ENCODE data around the gene CDH12.
"Not testable (repeated sequence)": the region's sequence is repeated elsewhere in the genome, so short reads cannot be mapped to it uniquely, and the experiment has no call there.

Gene CDH12

DNA sequence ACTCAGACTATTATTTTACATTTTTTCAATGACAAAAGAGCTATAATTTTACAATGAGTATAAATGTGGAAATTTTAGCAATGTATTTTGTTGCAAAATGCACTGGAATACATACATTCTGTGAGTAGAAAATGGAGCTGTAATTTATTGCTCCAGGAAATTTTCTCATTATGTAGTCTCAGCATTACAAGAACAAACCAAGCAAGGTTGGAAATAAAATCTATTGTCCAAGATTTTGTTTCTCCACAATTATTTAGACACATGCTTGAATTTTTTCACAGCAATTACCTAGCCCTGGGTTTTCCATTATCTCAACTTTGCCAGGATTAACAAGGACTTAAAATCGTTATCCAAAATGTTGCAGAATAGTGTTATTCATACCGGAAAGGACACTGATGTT, 820.1 kb downstream of the CDH12 start:
- no peak for ATAC-seq
- TF ChIP-seq, protein P1, sequence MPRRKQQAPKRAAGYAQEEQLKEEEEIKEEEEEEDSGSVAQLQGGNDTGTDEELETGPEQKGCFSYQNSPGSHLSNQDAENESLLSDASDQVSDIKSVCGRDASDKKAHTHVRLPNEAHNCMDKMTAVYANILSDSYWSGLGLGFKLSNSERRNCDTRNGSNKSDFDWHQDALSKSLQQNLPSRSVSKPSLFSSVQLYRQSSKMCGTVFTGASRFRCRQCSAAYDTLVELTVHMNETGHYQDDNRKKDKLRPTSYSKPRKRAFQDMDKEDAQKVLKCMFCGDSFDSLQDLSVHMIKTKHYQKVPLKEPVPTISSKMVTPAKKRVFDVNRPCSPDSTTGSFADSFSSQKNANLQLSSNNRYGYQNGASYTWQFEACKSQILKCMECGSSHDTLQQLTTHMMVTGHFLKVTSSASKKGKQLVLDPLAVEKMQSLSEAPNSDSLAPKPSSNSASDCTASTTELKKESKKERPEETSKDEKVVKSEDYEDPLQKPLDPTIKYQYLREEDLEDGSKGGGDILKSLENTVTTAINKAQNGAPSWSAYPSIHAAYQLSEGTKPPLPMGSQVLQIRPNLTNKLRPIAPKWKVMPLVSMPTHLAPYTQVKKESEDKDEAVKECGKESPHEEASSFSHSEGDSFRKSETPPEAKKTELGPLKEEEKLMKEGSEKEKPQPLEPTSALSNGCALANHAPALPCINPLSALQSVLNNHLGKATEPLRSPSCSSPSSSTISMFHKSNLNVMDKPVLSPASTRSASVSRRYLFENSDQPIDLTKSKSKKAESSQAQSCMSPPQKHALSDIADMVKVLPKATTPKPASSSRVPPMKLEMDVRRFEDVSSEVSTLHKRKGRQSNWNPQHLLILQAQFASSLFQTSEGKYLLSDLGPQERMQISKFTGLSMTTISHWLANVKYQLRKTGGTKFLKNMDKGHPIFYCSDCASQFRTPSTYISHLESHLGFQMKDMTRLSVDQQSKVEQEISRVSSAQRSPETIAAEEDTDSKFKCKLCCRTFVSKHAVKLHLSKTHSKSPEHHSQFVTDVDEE (CRISPR knock-in tag; IDR thresholded peaks at IDR 0.05), result no peak
- TF ChIP-seq SNAI2 (CRISPR knock-in tag; IDR thresholded peaks at IDR 0.05) (no peak), PATZ1 (CRISPR knock-in tag; IDR thresholded peaks at IDR 0.05; ENCODE audit: borderline replicate concordance) (no peak), ZC3H10 (CRISPR knock-in tag; IDR thresholded peaks at IDR 0.05) (no peak), ZNF70 (CRISPR knock-in tag; IDR thresholded peaks at IDR 0.05) (no peak), TCF4 (CRISPR knock-in tag; IDR thresholded peaks at IDR 0.05; ENCODE audit: borderline replicate concordance) (no peak), RARB (CRISPR knock-in tag; IDR thresholded peaks at IDR 0.05) (no peak), ZFP30 (CRISPR knock-in tag; IDR thresholded peaks at IDR 0.05) (no peak), ARNTL (CRISPR knock-in tag; IDR thresholded peaks at IDR 0.05; ENCODE audit: borderline replicate concordance, low read depth) (no peak)
- TF ChIP-seq, protein P2, sequence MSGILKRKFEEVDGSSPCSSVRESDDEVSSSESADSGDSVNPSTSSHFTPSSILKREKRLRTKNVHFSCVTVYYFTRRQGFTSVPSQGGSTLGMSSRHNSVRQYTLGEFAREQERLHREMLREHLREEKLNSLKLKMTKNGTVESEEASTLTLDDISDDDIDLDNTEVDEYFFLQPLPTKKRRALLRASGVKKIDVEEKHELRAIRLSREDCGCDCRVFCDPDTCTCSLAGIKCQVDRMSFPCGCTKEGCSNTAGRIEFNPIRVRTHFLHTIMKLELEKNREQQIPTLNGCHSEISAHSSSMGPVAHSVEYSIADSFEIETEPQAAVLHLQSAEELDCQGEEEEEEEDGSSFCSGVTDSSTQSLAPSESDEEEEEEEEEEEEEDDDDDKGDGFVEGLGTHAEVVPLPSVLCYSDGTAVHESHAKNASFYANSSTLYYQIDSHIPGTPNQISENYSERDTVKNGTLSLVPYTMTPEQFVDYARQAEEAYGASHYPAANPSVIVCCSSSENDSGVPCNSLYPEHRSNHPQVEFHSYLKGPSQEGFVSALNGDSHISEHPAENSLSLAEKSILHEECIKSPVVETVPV (CRISPR knock-in tag; IDR thresholded peaks at IDR 0.05), result no peak
- TF ChIP-seq, protein P3, sequence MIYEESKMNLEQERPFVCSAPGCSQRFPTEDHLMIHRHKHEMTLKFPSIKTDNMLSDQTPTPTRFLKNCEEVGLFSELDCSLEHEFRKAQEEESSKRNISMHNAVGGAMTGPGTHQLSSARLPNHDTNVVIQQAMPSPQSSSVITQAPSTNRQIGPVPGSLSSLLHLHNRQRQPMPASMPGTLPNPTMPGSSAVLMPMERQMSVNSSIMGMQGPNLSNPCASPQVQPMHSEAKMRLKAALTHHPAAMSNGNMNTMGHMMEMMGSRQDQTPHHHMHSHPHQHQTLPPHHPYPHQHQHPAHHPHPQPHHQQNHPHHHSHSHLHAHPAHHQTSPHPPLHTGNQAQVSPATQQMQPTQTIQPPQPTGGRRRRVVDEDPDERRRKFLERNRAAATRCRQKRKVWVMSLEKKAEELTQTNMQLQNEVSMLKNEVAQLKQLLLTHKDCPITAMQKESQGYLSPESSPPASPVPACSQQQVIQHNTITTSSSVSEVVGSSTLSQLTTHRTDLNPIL (CRISPR knock-in tag; IDR thresholded peaks at IDR 0.05; ENCODE audit: low read depth), result no peak

DNA sequence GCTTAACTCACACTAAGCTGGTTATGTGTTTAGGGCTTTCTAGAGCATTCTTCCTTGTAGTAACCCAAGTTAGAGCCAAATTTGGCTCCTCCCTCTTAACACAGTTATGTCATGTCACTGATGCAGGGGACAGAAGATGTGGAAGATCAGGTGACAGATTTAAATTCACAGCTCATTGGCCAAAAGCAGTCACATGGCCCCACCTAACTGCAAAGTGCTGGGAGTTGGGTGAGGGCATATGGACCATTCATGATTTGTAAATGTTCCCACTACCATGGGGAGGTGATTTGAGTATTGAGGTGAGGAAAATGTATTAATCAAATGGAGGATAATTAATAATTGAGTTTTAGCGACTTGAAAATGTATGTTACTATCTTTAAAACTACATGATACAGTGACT, 829.4 kb downstream of the CDH12 start:
- ATAC-seq, result no peak
- no peak for TF ChIP-seq ZFP30 (CRISPR knock-in tag; IDR thresholded peaks at IDR 0.05)
- no peak for TF ChIP-seq BACH2 (CRISPR knock-in tag; IDR thresholded peaks at IDR 0.05; ENCODE audit: borderline replicate concordance)
- TF ChIP-seq ZNF8 (CRISPR knock-in tag; IDR thresholded peaks at IDR 0.05), result no peak
- TF ChIP-seq PATZ1 (CRISPR knock-in tag; IDR thresholded peaks at IDR 0.05; ENCODE audit: borderline replicate concordance), result no peak
- no peak for TF ChIP-seq RARB (CRISPR knock-in tag; IDR thresholded peaks at IDR 0.05)
- TF ChIP-seq, protein P4, sequence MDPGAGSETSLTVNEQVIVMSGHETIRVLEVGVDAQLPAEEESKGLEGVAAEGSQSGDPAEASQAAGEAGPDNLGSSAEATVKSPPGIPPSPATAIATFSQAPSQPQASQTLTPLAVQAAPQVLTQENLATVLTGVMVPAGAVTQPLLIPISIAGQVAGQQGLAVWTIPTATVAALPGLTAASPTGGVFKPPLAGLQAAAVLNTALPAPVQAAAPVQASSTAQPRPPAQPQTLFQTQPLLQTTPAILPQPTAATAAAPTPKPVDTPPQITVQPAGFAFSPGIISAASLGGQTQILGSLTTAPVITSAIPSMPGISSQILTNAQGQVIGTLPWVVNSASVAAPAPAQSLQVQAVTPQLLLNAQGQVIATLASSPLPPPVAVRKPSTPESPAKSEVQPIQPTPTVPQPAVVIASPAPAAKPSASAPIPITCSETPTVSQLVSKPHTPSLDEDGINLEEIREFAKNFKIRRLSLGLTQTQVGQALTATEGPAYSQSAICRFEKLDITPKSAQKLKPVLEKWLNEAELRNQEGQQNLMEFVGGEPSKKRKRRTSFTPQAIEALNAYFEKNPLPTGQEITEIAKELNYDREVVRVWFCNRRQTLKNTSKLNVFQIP (CRISPR knock-in tag; IDR thresholded peaks at IDR 0.05; ENCODE audit: borderline replicate concordance, low read depth), result no peak
- TF ChIP-seq, protein P2 (CRISPR knock-in tag; IDR thresholded peaks at IDR 0.05), result no peak
- no peak for TF ChIP-seq SNAI2 (CRISPR knock-in tag; IDR thresholded peaks at IDR 0.05)
- TF ChIP-seq, protein P1 (CRISPR knock-in tag; IDR thresholded peaks at IDR 0.05), result no peak
- no peak for TF ChIP-seq TCF4 (CRISPR knock-in tag; IDR thresholded peaks at IDR 0.05; ENCODE audit: borderline replicate concordance)

DNA sequence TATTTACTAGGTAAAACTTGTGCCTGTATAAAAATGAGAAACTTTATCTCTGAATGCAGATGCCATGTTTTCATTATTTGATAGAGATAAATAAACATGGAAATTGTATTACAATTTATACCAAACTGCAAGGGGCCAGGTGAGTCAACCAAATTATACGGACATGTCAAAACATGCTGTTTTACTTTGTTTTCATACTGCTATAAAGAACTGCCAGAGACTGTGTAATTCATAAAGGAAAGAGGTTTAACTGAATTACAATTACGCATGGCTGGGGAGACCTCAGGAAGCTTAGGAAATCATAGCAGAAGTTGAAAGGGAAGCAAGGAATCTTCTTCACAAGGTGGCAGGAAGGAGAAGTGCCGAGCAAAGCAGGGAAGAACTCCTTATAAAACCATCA, 840.3 kb downstream of the CDH12 start:
- ATAC-seq, result not testable (repeated sequence)

DNA sequence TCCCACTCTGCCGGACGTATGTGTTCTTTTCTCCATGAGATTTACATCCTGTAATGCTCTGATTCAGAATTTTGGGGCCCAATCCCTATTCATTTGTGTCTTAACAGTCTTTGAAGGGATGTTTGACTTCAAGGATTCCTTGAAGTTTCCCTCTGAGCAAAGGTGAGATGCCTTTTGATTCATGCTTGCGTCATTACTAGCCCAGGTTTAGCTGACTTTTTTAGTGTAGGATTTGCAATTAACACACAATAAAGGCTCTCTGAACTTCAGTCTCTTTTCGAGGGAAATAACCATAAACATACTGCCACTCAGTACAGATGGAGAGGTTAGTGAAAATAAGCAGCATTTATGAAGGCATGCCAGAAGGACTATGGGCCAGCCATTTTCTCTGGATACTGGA, 842.3 kb downstream of the CDH12 start:
- ATAC-seq, result not testable (repeated sequence)

- ATAC-seq, result not testable (repeated sequence)
Measured at GRCh38 chr5:22001097-22001496, 852.0 kb downstream of the CDH12 start.

GRCh38 chr5:21985799-21986198, 867.3 kb downstream of the CDH12 start:
- ATAC-seq, result not testable (repeated sequence)

DNA sequence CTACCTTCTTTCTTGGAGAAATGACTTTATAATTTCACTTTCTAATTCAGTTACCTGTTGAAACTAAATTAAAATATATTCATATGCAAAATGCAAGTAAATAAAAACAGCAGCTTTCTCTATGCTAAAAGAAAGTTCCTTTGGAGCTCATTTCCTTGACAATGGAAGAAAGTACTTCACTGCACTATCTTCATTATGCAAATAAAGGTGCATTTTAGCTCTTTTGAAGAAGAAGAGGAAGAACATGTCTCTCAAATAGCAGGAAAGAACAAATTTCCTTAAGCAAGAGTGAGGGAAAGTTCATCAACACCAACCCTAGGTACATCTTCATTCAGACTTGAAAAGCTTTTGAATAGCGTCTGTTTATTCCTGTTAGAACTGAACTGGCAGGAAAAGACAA, 901.6 kb downstream of the CDH12 start:
- not testable (repeated sequence) for ATAC-seq
